GM18907 (cell line): ENCODE measurements around the gene FAM228B.
"Not testable (repeated sequence)": the region's sequence is repeated elsewhere in the genome, so short reads cannot be mapped to it uniquely, and the experiment has no call there.

Experiments
- ATAC-seq: cut with Tn5 transposase; IDR thresholded peaks from one replicate; pipeline ENCODE4 v1.9.1; 2021; ENCODE audit warnings: mild to moderate bottlenecking, moderate library complexity; ENCODE audit not compliant: unreplicated experiment

The FAM228B gene

DNA sequence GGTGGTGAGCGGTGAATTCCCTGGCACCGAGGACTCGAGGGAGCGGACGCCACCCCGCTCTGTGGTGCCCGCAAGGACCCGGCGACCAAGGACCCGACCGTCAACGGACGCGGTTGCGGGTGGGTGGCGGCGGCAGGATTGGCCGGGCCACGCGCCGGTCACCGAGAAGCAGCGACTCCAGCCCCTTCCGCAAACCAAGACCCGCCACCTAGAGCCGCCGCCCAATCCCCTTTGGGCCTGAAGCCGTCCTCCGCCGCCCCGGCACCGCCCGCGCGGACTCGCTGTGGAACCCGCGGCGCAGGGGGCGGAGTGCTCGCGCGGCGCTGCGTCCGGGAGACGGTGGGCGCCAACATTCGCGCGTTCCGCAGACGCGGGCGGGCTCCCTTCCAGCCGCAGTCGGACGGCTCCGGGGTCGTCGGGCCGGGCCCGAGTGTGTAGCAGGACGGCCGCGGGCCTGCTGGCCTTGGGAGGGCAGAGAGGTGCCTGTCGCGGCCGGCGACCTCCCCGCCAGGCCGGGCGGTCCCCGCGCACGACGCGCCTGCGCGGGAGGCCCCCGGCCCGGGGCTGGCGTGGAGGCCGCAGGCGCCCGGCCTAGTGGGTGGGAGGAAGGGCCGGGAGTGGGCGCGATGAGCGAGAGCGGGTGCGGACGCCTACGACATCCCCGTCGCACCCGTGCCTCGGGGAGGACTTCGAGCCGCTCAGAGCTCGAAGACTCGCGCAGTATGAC is at the start of gene FAM228B, which contains the start of gene PFN4:
TSS of gene FAM228B (plus strand) at position 275 of the 727 bp plus-strand sequence. CDS start 893 bp downstream, outside the sequence.
TSS of gene PFN4 (minus strand) at position 140 of the 727 bp plus-strand sequence. CDS start 799 bp downstream, outside the sequence.
- ATAC-seq: peak; percentile 93

DNA sequence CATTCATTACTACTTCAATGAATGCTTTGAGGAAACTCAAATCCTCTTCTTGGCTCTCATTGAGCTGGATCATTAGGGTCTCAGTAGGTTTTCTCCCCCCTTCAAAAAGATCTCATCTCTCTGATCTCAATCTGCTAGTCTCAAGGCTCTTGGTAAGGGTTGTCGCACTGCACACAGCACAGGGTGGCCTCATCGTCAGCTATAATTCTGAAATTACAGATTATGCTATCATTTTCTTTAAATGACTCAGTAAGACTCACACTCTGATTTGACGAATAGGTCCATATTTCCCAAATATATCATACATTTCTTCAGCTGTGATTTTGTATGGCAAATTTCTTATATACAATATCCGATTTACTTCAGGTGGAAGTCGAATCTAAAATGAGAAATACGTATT is 49.5 kb upstream of the FAM228B start:
- ATAC-seq: no peak

DNA sequence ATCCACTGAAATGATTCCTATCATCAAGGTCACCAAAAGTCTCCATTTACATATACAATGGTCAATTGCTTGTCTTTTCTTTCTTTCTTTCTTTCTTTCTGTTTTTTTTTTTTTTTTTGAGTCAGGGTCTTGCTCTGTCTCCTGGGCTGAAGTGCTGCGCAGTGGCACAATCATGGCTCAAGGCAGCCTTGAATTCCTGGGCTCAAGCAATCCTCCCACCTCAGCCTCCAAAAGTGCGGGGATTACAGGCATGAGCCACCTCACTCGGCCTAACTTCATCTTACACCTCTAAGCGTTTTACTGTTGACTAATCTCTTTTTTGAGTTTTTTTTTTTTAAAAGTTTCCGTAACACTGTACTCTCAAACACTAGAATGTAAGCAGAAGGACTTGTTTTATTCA is 48.0 kb upstream of the FAM228B start:
- ATAC-seq: no peak

DNA sequence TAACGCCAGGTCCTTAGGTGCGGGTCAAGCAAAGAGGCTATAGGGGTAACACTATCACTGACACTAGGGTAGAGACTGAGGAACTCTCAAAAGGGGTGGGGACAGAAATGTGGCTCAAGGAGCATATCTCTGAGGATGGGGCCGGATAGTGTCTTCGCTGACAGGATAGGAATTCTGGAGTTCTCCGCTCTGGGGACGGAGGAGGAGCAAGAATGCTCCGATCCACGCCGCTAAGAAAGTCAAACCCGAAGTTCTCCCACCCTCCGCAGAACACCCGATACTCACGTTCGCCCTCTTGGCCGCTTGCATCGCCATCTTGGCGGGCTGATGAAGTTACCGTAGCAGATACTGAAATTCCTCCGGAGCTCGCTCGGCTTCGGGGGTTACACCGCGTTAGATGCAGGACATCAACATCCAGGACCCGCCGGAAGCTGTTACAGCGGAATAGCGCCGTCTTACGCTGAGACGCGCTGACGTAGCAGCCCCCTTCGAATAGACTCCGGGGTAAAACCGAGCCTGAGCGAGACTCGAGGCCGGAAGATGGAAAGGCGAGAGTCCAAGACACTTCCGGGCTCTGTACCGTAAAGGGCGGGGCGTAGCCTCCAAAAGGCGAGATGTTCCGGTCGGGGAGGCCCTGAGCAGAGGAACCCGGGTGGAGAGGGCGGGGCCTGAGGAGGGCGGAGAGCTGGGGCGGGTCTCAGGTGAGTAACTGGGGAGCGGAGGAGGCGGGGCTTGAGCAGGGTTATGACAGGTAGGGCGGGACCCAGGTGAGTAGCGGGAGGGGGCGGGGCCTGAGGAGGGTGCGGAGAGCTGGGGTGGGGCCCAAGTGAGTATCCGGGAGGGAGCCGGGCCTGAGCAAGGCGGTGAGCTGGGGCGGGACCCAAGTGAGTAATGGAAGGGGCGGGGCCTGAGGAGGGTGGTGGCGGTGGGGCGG is 47.1 kb upstream of the FAM228B start, which contains the start of gene SF3B6:
TSS of gene SF3B6 (minus strand) at position 412 of the 934 bp plus-strand sequence. CDS start at position 315, 97 bp downstream.
- ATAC-seq: peak; percentile 93

DNA sequence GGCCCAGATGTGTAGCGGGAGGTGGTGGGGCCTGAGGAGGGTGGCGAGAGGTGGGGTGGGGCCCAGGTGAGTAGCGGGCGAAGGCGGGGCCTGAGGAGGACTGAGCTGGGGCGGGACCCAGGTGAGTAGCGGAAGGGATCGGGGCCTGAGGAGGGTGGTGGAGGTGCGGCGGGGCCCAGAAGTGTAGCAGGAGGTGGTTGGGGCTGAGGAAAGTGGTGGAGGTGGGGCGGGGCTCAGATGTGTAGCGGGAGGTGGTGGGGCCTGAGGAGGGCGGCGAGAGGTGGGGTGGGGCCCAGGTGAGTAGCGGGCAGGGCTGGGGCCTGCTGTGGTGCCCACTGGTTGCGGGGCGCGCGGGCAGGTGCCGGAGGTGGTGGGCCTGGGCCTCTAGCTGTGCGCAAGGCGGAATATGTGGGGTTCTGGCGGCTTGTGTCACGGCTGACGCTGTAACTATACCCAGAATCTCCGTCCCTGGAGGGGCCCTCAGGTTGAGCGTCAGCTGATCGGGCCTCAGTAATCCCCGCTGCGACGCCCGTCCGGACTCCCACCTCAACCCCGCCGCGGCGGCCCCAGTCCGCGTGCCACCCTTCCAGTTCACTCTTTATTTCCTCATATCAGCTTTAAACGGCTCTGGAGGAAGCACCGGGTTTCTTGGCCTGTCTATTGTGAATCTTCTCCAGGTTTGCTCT is 46.3 kb upstream of the FAM228B start:
- peak; percentile 6 for ATAC-seq

DNA sequence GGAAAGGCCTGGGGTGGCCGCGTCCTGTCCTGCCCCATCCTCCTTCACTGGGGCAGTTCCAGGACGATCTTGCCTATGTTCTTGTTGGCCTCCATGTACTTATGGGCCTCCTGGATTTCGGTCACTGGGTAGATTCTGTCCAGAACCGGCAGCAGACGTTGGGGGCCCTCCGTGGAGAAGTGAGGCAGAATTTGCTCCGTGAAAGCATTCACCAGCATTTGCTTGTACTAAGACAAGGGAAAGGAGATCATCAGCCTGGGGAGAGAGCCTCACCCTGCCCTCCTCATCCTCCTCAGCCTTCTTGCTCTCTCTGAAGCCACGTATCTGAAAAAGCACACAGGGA is 45.8 kb upstream of the FAM228B start:
- ATAC-seq: no peak

DNA sequence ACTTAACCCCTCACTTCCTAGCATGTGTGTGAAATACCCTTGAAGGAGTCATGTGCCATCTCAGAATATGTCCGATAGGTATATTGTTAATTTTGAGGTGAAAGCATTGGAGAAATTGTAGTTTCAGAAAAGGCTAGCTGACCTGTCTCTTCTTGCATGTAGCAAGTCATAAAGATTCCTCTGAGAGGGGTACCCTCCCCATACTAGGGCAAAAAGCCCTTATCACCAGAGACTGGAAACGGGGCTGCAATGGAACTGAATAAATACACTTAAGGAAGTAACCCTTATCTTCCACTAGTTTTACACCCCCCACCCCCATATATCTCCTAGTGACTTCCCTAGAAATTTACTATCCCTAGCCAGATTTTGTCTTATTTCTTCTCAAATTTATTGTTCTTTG is 45.4 kb upstream of the FAM228B start:
- ATAC-seq: no peak

DNA sequence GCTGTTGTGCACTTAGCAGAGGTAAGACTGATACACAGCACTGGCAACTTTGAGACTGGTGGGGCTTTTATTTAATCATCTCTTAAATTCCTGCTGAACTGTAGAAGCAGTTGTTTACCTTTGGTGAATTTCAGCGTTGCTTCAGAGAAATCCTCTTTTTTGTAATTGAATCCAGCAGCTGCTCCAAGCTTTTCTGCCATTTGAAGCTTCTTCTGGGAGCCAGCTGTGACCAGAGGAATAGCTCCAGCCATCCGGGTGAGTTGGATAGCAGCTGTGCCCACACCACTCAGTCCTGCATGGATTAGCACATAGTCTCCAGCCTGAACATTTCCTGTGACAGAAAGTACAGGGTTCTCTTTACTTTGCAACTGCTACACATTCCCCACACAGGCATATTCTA is 42.6 kb upstream of the FAM228B start:
- no peak for ATAC-seq

DNA sequence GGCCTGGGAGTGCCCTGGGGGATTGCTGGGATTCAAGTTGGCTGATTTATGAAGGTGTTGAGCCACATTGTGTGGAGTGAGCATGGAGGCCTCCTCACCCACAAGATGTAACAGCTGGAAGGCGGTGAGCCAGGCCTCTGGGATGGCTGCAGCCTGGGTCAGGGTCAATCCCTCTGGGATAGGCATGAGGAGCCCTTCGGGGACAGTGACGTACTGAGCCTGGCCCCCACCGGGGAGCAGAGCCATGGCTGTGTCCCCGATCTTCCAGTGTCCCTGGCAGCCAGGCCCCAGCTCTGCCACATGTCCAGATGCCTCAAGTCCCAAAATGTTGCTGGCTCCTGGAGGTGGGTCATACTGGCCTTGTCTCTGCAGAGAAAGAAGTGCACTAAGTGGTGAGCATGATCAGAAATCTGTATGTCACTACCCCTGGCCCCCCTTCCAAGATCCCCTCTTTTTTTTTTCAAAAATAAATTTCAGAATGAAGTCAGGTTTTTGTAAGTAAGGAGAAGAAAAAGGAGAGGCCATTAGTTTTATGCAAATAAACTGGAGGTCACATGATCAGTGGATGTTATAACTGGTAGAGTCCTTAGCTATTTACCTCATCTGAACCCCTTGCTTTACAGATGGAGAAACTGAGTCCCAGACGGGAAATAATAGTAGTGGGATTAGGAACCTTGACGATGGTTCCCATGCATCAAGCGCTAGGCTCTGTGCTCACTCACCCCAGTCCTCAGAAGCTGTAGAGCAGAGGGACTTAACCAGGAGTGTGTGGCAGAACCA is 40.3 kb upstream of the FAM228B start:
- no peak for ATAC-seq

DNA sequence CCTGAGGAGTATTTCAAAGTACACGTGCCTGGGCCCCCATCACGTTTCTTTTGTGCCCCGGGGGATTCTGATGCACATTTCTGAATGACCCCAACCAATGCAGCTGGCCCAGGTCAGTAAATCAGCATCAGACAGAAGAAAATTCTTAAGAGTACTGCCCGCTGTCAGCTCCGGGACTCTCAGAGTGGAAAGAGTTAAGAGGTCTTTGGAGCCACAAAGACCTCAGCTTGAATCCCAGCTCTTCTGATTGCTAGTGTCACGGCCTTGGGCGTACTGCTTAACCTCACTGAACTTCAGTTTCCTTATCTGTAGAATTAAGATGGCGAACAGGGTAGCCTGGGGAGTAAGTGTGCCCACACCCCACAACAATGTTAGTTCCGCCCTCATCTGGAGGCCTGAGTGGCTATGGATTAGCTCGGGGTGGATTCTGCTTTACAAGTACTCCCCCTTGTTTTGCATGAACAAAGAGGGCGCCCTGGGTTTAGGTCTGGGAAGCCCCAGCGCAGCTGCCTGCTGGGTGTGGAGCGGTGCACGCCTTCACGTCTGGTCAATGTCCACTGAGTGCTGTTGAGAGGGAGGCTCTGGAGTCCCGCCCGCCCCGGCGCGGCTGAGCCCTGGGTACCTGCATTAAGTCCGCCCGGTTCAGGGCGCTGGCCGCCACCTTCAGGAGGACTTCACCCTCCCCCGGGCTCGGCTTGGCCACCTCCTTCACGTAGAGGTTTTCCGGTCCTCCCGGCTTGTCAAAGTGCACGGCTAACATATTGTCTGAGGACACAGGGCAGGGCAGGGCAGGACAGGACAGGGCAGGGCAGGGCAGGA is 39.5 kb upstream of the FAM228B start:
- ATAC-seq: peak; percentile 79

DNA sequence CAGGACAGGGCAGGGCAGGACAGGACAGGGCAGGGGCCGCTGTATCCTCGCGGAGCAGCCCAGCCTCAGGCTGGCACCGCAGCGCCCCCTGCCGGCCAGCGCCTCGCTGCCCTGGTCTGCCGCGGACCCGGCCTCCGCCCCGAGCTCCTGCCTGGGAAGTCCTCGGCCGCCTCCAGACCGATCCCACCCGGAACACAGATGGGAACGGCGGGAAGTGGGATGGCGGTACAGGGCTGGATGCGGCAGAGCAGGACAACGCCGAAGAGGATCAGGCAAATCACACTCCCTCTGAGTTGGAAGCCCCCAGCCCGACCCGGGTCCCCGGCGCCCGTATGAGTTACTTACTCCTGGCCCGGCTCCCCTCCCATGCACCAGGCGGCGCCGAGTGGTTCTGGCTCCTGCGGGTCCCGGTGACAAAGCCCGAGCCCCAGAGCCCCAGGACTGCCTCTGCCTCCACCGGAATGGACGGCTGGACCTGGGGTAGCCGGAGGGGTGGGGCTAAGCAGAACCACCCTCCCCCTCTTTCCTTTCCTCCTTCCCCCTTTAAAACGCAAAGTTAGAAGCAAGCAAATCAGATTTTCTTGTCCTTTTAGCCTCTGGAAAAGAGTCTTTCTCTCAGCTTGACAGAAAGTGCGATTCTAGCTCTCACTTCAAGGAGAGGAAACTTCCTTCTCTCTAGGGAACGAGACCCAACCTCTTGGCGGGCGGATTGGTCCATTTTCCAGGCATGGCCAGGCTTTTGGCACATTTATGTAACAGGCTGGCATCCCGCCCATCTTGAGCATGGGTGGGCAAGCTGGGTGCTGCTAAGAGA is 38.7 kb upstream of the FAM228B start, which contains the start of gene TP53I3:
TSS of gene TP53I3 (minus strand) at position 449 of the 814 bp plus-strand sequence. CDS start 508 bp downstream, outside the sequence.
- ATAC-seq: peak; percentile 79

DNA sequence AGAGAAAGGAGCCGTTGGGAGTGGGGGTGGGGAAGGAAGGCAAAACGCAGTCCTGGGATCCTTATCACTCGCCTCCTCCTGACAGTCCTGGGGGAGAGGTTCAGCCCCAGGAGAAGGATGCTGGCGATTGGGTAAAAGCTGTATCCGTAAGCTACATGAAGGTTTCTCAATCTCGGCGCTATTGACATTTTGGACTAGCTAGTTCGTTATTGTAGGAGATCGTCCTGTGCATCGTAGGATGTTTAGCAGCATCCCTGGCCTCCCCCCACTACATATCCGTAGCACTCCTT is 38.1 kb upstream of the FAM228B start:
- ATAC-seq: no peak

DNA sequence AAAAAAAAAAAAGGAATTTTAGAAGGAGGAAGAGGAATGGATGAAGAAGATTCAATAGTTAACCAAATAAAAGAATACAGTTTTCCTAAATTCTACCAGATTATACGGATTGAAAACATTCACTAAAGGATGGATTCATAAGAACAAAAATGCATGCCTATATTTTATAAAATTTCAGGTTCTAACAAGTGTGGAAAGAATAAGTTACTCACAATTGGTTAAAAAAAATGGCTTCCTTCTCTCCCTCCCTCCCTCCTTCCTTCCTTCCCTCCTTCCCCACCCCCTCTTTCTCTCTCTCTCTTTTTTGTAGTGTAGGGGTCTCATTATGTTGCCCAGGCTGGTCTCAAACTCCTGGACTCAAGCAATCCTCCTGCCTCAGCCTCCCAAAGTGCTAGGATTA is 37.0 kb upstream of the FAM228B start:
- no peak for ATAC-seq

DNA sequence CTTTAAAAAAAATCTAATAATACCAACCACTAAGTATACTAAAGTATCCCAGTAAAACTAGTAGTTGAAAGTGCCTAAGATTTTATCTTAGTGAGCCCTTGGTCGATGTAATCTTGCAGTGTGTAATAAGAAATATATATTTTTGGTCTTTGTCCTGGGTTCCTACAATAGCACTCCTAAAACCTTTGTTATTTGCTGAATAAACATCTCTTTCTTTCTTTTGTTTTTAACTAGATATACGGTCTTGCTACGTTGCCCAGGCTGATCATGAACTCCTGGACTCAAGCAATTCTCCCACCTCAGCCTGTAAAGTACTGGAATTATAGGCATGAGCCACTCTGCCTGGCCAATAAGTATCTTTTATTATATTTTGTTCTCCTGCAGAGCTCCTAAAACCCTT is 36.2 kb upstream of the FAM228B start:
- no peak for ATAC-seq

DNA sequence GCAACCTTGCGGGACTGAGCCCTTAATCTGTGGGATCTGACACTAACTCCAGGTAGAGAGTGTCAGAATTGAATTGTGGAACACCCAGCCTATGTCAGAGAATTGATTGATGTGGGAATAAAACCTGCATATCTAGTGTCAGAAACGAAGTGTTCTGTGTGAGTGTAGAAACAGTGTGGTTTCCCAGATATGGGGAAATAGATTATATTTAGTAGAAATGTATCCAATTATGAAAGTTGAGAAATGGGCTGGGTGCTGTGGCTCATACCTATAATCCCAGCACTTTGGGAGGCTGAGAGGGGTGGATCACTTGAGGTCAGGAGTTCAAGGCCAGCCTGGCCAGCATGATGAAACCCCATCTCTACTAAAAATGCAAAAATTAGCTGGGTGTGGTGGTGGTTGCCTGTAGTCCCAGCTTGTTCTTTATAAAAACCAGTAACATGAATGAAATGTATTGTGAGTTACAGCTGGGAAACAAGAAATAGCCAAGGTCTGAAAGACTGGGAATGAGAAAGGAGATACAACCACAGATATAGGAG is 34.4 kb upstream of the FAM228B start:
- ATAC-seq: no peak

DNA sequence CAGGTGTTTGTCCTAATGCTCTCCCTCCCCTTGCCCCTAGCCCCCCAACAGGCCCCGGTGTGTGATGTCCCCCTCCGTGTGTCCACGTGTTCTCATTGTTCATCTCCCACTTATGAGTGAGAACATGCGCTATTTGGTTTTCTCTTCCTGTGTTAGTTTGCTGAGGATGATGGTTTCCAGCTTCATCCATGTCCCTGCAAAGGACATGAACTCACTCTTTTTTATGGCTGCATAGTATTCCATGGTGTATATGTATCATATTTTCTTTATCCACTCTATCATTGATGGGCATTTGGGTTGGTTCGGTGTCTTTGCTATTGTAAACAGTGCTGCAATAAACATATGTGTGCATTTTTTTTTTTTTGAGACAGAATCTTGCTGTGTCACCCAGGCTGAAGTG is 30.0 kb upstream of the FAM228B start:
- not testable (repeated sequence) for ATAC-seq

DNA sequence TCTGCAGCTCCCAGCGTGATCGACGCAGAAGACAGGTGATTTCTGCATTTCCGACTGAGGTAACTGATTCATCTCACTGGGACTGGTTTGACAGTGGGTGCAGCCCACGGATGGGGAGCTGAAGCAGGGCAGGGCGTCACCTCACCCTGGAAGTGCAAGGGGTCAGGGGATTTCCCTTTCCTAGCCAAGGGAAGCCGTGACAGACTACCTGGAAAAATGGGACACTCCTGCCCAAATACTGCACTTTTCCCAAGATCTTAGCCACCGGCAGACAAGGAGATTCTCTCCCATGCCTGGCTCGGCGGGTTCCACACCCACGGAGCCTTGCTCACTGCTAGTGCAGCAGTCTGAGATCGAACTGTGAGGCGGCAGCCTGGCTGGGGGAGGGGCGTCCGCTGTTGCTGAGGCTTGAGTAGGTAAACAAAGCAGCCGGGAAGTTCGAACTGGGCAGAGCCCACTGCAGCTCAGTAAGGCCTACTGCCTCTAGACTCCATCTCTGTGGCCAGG is 28.0 kb upstream of the FAM228B start:
- ATAC-seq: not testable (repeated sequence)

DNA sequence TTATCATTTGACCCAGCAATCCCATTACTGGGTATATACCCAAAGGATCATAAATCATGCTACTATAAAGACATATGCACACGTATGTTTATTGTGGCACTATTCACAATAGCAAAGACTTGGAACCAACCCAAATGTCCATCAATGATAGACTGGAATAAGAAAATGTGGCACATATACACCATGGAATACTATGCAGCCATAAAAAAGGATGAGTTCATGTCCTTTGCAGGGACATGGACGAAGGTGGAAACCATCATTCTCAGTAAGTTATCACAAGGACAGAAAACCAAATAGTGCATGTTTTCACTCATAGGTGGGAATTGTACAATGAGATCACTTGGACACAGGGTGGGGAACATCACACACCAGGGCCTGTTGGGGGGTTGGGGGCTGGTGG is 22.5 kb upstream of the FAM228B start:
- not testable (repeated sequence) for ATAC-seq
